GM12864 (cell line): Measurements from ENCODE around the gene SLC24A3.

Experiments
- DNase-seq: peaks from one replicate; pipeline ENCODE4 v3.0.0-alpha.2; 2011; ENCODE audit warnings: low read depth
- H3K4me3 ChIP-seq: 2 replicates; pipeline ENCODE4 v1.5.1; 2011; ENCODE audit warnings: mild to moderate bottlenecking, low read depth, low read length, control low read depth
- CTCF ChIP-seq: IDR thresholded peaks from 2 replicates; pipeline ENCODE4 v1.5.1; 2011; ENCODE audit warnings: low read depth, mild to moderate bottlenecking, moderate library complexity, low read length, control low read depth, inconsistent platforms; ENCODE audit errors: missing control alignments

The SLC24A3 gene

GRCh38 chr20:19298652-19299051 is 86.2 kb downstream of the SLC24A3 start:
- no peak for DNase-seq
- no peak for TF ChIP-seq CTCF
- no peak overlapping the region for H3K4me3 ChIP-seq

GRCh38 chr20:19300395-19300794 is 88.0 kb downstream of the SLC24A3 start:
- DNase-seq, result no peak
- TF ChIP-seq CTCF, result no peak
- H3K4me3 ChIP-seq, result no peak overlapping the region

GRCh38 chr20:19301142-19301541 is 88.7 kb downstream of the SLC24A3 start:
- no peak for TF ChIP-seq CTCF
- DNase-seq, result no peak
- no peak overlapping the region for H3K4me3 ChIP-seq

- TF ChIP-seq CTCF, result no peak
Measured at GRCh38 chr20:19301843-19302242, 89.4 kb downstream of the SLC24A3 start.

GRCh38 chr20:19302714-19303113 is 90.3 kb downstream of the SLC24A3 start:
- H3K4me3 ChIP-seq, result no peak overlapping the region
- no peak for TF ChIP-seq CTCF
- no peak for DNase-seq

More at GRCh38 chr20:19301843-19302242, 89.4 kb downstream of the SLC24A3 start:
- no peak overlapping the region for H3K4me3 ChIP-seq
- no peak for DNase-seq

- TF ChIP-seq CTCF, result no peak
- H3K4me3 ChIP-seq, result no peak overlapping the region
- no peak for DNase-seq
Measured at GRCh38 chr20:19304389-19304788, 91.9 kb downstream of the SLC24A3 start.

GRCh38 chr20:19304886-19305415 is 92.5 kb downstream of the SLC24A3 start:
- DNase-seq, result no peak
- TF ChIP-seq CTCF, result no peak
- H3K4me3 ChIP-seq, result no peak overlapping the region
